A204.1 (cell line): ENCODE data around the gene RPS19BP1.
"Not testable (repeated sequence)": the region's sequence is repeated elsewhere in the genome, so short reads cannot be mapped to it uniquely, and the experiment has no call there.

Source experiments
- FAIRE-seq: peaks from 2 replicates; lab custom pipeline; 2012; peaks lifted over from hg19 to GRCh38; lab: Jason Lieb, UNC

RPS19BP1 gene

GRCh38 chr22:39513791-39514190 lies 18.8 kb downstream of the RPS19BP1 start:
- no peak for FAIRE-seq

- FAIRE-seq = no peak
These were observed 20.5 kb downstream of the RPS19BP1 start for GRCh38 chr22:39512026-39512425.

- FAIRE-seq = no peak
These were observed 21.3 kb downstream of the RPS19BP1 start for GRCh38 chr22:39511226-39511625.

- FAIRE-seq = no peak
These were observed 21.9 kb downstream of the RPS19BP1 start for GRCh38 chr22:39510529-39511149.

- FAIRE-seq = no peak
These were observed 24.2 kb downstream of the RPS19BP1 start for GRCh38 chr22:39508393-39508792.

- not testable (repeated sequence) for FAIRE-seq
These were observed 25.5 kb downstream of the RPS19BP1 start for GRCh38 chr22:39507021-39507420.

GRCh38 chr22:39504071-39504470 lies 28.5 kb downstream of the RPS19BP1 start:
- no peak for FAIRE-seq

- FAIRE-seq = no peak
These were observed 28.9 kb downstream of the RPS19BP1 start for GRCh38 chr22:39503630-39504029.

GRCh38 chr22:39502789-39503409 lies 29.6 kb downstream of the RPS19BP1 start:
- FAIRE-seq = no peak

- peak; percentile 97 for FAIRE-seq
These were observed 30.3 kb downstream of the RPS19BP1 start, which contains the start of gene MIEF1 for GRCh38 chr22:39502109-39502788. Gene MIEF1, plus strand, starts transcription at chr22:39502290. Its CDS starts 9,005 bp downstream, at chr22:39511295.

- no peak for FAIRE-seq
These were observed 30.9 kb downstream of the RPS19BP1 start for GRCh38 chr22:39501644-39502108.

- FAIRE-seq = no peak
These were observed 32.4 kb downstream of the RPS19BP1 start for GRCh38 chr22:39500101-39500500.

GRCh38 chr22:39498802-39499201 lies 33.7 kb downstream of the RPS19BP1 start:
- FAIRE-seq = no peak

GRCh38 chr22:39498368-39498767 lies 34.2 kb downstream of the RPS19BP1 start:
- no peak for FAIRE-seq

- FAIRE-seq = no peak
These were observed 35.1 kb downstream of the RPS19BP1 start for GRCh38 chr22:39497429-39497828.

- peak; percentile 64 for FAIRE-seq
These were observed 36.3 kb downstream of the RPS19BP1 start for GRCh38 chr22:39496131-39496838.

GRCh38 chr22:39494471-39495120 lies 38.0 kb downstream of the RPS19BP1 start:
- no peak for FAIRE-seq

- FAIRE-seq = no peak
These were observed 38.8 kb downstream of the RPS19BP1 start for GRCh38 chr22:39493759-39494158.

GRCh38 chr22:39492186-39492585 lies 40.4 kb downstream of the RPS19BP1 start:
- FAIRE-seq = no peak

GRCh38 chr22:39491696-39492095 lies 40.9 kb downstream of the RPS19BP1 start:
- no peak for FAIRE-seq

GRCh38 chr22:39490966-39491680 lies 41.4 kb downstream of the RPS19BP1 start:
- FAIRE-seq = no peak
